ENCODE results near the gene KTN1. TPM values are rescaled to one million over a fixed set of nuclear protein-coding genes. Genes with fewer than 3 reads are reported as not detected.

KTN1 gene
- total and polyA plus RNA-seq, 2 experiments from 2014 or later, result 124 to 607 TPM

GRCh38 chr14:55706365-55706684, 126.3 kb downstream of the KTN1 start (continued):
- TF ChIP-seq, protein P1, sequence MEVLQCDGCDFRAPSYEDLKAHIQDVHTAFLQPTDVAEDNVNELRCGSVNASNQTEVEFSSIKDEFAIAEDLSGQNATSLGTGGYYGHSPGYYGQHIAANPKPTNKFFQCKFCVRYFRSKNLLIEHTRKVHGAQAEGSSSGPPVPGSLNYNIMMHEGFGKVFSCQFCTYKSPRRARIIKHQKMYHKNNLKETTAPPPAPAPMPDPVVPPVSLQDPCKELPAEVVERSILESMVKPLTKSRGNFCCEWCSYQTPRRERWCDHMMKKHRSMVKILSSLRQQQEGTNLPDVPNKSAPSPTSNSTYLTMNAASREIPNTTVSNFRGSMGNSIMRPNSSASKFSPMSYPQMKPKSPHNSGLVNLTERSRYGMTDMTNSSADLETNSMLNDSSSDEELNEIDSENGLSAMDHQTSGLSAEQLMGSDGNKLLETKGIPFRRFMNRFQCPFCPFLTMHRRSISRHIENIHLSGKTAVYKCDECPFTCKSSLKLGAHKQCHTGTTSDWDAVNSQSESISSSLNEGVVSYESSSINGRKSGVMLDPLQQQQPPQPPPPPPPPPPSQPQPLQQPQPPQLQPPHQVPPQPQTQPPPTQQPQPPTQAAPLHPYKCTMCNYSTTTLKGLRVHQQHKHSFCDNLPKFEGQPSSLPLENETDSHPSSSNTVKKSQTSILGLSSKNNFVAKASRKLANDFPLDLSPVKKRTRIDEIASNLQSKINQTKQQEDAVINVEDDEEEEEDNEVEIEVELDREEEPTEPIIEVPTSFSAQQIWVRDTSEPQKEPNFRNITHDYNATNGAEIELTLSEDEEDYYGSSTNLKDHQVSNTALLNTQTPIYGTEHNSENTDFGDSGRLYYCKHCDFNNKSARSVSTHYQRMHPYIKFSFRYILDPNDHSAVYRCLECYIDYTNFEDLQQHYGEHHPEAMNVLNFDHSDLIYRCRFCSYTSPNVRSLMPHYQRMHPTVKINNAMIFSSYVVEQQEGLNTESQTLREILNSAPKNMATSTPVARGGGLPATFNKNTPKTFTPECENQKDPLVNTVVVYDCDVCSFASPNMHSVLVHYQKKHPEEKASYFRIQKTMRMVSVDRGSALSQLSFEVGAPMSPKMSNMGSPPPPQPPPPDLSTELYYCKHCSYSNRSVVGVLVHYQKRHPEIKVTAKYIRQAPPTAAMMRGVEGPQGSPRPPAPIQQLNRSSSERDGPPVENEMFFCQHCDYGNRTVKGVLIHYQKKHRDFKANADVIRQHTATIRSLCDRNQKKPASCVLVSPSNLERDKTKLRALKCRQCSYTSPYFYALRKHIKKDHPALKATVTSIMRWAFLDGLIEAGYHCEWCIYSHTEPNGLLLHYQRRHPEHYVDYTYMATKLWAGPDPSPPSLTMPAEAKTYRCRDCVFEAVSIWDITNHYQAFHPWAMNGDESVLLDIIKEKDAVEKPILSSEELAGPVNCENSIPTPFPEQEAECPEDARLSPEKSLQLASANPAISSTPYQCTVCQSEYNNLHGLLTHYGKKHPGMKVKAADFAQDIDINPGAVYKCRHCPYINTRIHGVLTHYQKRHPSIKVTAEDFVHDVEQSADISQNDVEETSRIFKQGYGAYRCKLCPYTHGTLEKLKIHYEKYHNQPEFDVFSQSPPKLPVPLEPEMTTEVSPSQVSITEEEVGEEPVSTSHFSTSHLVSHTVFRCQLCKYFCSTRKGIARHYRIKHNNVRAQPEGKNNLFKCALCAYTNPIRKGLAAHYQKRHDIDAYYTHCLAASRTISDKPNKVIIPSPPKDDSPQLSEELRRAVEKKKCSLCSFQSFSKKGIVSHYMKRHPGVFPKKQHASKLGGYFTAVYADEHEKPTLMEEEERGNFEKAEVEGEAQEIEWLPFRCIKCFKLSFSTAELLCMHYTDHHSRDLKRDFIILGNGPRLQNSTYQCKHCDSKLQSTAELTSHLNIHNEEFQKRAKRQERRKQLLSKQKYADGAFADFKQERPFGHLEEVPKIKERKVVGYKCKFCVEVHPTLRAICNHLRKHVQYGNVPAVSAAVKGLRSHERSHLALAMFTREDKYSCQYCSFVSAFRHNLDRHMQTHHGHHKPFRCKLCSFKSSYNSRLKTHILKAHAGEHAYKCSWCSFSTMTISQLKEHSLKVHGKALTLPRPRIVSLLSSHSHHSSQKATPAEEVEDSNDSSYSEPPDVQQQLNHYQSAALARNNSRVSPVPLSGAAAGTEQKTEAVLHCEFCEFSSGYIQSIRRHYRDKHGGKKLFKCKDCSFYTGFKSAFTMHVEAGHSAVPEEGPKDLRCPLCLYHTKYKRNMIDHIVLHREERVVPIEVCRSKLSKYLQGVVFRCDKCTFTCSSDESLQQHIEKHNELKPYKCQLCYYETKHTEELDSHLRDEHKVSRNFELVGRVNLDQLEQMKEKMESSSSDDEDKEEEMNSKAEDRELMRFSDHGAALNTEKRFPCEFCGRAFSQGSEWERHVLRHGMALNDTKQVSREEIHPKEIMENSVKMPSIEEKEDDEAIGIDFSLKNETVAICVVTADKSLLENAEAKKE (CRISPR knock-in tag; IDR thresholded peaks at IDR 0.05), result no peak
- no peak for TF ChIP-seq EZH2 (IDR thresholded peaks at IDR 0.05; ENCODE audit: low read depth, unreplicated experiment)
- TF ChIP-seq POLR2AphosphoS5 (IDR thresholded peaks at IDR 0.05; ENCODE audit: low read depth), result no peak
- no peak for TF ChIP-seq JUNB (IDR thresholded peaks at IDR 0.05; ENCODE audit: unreplicated experiment)
- TF ChIP-seq CREB1 (CRISPR knock-in tag; IDR thresholded peaks at IDR 0.05; ENCODE audit: low read depth), result no peak
- TF ChIP-seq, protein P2, sequence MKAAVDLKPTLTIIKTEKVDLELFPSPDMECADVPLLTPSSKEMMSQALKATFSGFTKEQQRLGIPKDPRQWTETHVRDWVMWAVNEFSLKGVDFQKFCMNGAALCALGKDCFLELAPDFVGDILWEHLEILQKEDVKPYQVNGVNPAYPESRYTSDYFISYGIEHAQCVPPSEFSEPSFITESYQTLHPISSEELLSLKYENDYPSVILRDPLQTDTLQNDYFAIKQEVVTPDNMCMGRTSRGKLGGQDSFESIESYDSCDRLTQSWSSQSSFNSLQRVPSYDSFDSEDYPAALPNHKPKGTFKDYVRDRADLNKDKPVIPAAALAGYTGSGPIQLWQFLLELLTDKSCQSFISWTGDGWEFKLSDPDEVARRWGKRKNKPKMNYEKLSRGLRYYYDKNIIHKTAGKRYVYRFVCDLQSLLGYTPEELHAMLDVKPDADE (IDR thresholded peaks at IDR 0.05), result no peak
- no peak for TF ChIP-seq ZNF114 (CRISPR knock-in tag; IDR thresholded peaks at IDR 0.05)
- TF ChIP-seq NANOG (IDR thresholded peaks at IDR 0.05; ENCODE audit: borderline replicate concordance), result no peak
- TF ChIP-seq EZH2phosphoT487 (IDR thresholded peaks at IDR 0.05; ENCODE audit: unreplicated experiment), result no peak
- TF ChIP-seq, protein P3, sequence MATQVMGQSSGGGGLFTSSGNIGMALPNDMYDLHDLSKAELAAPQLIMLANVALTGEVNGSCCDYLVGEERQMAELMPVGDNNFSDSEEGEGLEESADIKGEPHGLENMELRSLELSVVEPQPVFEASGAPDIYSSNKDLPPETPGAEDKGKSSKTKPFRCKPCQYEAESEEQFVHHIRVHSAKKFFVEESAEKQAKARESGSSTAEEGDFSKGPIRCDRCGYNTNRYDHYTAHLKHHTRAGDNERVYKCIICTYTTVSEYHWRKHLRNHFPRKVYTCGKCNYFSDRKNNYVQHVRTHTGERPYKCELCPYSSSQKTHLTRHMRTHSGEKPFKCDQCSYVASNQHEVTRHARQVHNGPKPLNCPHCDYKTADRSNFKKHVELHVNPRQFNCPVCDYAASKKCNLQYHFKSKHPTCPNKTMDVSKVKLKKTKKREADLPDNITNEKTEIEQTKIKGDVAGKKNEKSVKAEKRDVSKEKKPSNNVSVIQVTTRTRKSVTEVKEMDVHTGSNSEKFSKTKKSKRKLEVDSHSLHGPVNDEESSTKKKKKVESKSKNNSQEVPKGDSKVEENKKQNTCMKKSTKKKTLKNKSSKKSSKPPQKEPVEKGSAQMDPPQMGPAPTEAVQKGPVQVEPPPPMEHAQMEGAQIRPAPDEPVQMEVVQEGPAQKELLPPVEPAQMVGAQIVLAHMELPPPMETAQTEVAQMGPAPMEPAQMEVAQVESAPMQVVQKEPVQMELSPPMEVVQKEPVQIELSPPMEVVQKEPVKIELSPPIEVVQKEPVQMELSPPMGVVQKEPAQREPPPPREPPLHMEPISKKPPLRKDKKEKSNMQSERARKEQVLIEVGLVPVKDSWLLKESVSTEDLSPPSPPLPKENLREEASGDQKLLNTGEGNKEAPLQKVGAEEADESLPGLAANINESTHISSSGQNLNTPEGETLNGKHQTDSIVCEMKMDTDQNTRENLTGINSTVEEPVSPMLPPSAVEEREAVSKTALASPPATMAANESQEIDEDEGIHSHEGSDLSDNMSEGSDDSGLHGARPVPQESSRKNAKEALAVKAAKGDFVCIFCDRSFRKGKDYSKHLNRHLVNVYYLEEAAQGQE (IDR thresholded peaks at IDR 0.05; ENCODE audit: unreplicated experiment), result no peak
- no peak for TF ChIP-seq ZNF331 (CRISPR knock-in tag; IDR thresholded peaks at IDR 0.05; ENCODE audit: low read depth)
